Measurements from ENCODE around the gene HMX1. TPM values are rescaled to one million over a fixed set of nuclear protein-coding genes. Genes with fewer than 3 reads are reported as not detected.

Gene HMX1
- total and polyA plus RNA-seq, 2 experiments from 2014 or later: 0.69 TPM; not detected in 1

DNA sequence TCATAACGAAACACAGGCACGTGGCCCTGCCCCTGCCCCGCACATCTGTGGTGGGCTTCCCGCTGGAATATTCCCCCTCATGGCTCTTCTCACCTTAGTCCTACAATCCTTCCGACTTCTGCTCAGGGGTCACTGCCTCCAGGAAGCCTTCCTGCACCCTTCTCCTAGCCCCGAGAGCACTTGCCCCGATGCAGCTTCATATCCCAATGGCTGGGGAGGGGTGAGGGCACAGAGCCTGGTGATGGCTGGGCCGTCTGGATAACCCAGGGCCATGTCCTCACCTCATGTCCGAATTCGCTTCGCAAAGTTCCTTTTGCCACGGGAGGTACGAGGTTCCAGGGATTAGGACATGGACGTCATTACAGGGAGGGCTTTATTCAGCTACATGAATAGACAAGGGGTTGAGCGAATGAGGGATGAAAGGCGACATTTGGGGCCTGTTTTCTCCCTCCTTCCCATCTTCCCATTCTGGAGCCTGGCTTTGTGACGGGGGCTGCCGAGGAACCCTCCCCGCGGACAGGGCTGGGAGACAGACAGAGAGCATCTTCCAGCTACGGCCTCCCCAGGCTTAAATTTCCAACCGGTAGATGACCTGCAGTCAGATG is 35.5 kb upstream of the HMX1 start:
- Mint-ChIP-seq H3K4me1 (no peaks in the 10 kb centered on the region; the same call in 2 of the 3 replicates), H3K27ac (no peak overlapping the region), H3K36me3 (ENCODE audit: low read depth) (peaks cover 4% of the 10 kb centered on the region; the same call in 1 of the 3 replicates), H3K27me3 (ENCODE audit: insufficient read depth, low read depth, poor library complexity) (peaks cover 11% of the 10 kb centered on the region), H3K9me3 (peaks cover 18% of the 10 kb centered on the region), H3K4me3 (no peak overlapping the region)
- ATAC-seq (no peak), DNase-seq (ENCODE audit: low spot score) (no peak)
- no peak overlapping the region for H3K4me2 ChIP-seq
- no peaks in the 10 kb centered on the region for H3K9me2 ChIP-seq (ENCODE audit: insufficient read depth)
- H2AFZ ChIP-seq: no peak overlapping the region
- H3K4me1 ChIP-seq (ENCODE audit: insufficient read depth): no peaks in the 10 kb centered on the region
- H3K27ac ChIP-seq (ENCODE audit: low read depth): no peak overlapping the region
- TF ChIP-seq STAT1 (IDR thresholded peaks at IDR 0.05; ENCODE audit: unreplicated experiment): no peak
- no peaks in the 10 kb centered on the region for H4K20me1 ChIP-seq (replicated peaks; ENCODE audit: insufficient read depth)
- no peaks in the 10 kb centered on the region for H3F3A ChIP-seq (replicated peaks; ENCODE audit: low read depth)
- H3K27me3 ChIP-seq (ENCODE audit: insufficient read depth): no peaks in the 10 kb centered on the region
- no peak overlapping the region for H3K4me3 ChIP-seq
- no peaks in the 10 kb centered on the region for H3K36me3 ChIP-seq (ENCODE audit: insufficient read depth)
- no peaks in the 10 kb centered on the region for H3K79me2 ChIP-seq (replicated peaks; ENCODE audit: insufficient read depth)

DNA sequence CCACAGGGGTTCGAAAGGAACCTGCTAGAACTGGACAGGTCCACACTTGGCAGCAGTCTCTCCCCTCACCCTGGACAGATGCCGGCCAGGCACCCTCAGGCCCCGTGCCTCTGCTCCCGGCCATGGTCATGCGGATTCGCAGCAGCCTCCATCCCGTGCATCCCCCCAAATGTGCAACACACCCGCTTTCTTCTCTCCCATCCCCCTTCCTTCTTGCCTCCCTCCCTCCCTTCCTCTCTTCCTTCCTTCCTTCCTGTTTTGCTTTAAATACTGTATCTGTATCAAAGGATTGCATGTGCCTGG is 35.0 kb upstream of the HMX1 start:
- H3K27me3 ChIP-seq (ENCODE audit: insufficient read depth): no peaks in the 10 kb centered on the region
- no peaks in the 10 kb centered on the region for H3K79me2 ChIP-seq (replicated peaks; ENCODE audit: insufficient read depth)
- no peak overlapping the region for H2AFZ ChIP-seq
- no peaks in the 10 kb centered on the region for H3K4me1 ChIP-seq (ENCODE audit: insufficient read depth)
- no peaks in the 10 kb centered on the region for H3K36me3 ChIP-seq (ENCODE audit: insufficient read depth)
- H3K4me2 ChIP-seq: no peak overlapping the region
- Mint-ChIP-seq H3K4me1 (no peaks in the 10 kb centered on the region; the same call in 2 of the 3 replicates), H3K27ac (no peak overlapping the region), H3K4me3 (no peak overlapping the region), H3K9me3 (peaks cover 23% of the 10 kb centered on the region), H3K27me3 (ENCODE audit: insufficient read depth, low read depth, poor library complexity) (peaks cover 11% of the 10 kb centered on the region), H3K36me3 (ENCODE audit: low read depth) (peaks cover 7% of the 10 kb centered on the region; the same call in 2 of the 3 replicates)
- ATAC-seq (no peak), DNase-seq (ENCODE audit: low spot score) (no peak)
- H3K4me3 ChIP-seq: no peak overlapping the region
- no peaks in the 10 kb centered on the region for H3F3A ChIP-seq (replicated peaks; ENCODE audit: low read depth)
- no peak overlapping the region for H3K27ac ChIP-seq (ENCODE audit: low read depth)
- no peaks in the 10 kb centered on the region for H4K20me1 ChIP-seq (replicated peaks; ENCODE audit: insufficient read depth)
- H3K9me2 ChIP-seq (ENCODE audit: insufficient read depth): no peaks in the 10 kb centered on the region
- TF ChIP-seq POLR2AphosphoS5 (IDR thresholded peaks at IDR 0.05; ENCODE audit: low read depth): no peak
- TF ChIP-seq, protein P1, sequence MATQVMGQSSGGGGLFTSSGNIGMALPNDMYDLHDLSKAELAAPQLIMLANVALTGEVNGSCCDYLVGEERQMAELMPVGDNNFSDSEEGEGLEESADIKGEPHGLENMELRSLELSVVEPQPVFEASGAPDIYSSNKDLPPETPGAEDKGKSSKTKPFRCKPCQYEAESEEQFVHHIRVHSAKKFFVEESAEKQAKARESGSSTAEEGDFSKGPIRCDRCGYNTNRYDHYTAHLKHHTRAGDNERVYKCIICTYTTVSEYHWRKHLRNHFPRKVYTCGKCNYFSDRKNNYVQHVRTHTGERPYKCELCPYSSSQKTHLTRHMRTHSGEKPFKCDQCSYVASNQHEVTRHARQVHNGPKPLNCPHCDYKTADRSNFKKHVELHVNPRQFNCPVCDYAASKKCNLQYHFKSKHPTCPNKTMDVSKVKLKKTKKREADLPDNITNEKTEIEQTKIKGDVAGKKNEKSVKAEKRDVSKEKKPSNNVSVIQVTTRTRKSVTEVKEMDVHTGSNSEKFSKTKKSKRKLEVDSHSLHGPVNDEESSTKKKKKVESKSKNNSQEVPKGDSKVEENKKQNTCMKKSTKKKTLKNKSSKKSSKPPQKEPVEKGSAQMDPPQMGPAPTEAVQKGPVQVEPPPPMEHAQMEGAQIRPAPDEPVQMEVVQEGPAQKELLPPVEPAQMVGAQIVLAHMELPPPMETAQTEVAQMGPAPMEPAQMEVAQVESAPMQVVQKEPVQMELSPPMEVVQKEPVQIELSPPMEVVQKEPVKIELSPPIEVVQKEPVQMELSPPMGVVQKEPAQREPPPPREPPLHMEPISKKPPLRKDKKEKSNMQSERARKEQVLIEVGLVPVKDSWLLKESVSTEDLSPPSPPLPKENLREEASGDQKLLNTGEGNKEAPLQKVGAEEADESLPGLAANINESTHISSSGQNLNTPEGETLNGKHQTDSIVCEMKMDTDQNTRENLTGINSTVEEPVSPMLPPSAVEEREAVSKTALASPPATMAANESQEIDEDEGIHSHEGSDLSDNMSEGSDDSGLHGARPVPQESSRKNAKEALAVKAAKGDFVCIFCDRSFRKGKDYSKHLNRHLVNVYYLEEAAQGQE (IDR thresholded peaks at IDR 0.05; ENCODE audit: unreplicated experiment): no peak
- no peak for TF ChIP-seq CREB1 (CRISPR knock-in tag; IDR thresholded peaks at IDR 0.05; ENCODE audit: low read depth)
- TF ChIP-seq ZNF331 (CRISPR knock-in tag; IDR thresholded peaks at IDR 0.05; ENCODE audit: low read depth): no peak
- no peak for TF ChIP-seq ZNF114 (CRISPR knock-in tag; IDR thresholded peaks at IDR 0.05)
- TF ChIP-seq EZH2 (IDR thresholded peaks at IDR 0.05; ENCODE audit: low read depth, unreplicated experiment): no peak
- TF ChIP-seq EZH2phosphoT487 (IDR thresholded peaks at IDR 0.05; ENCODE audit: unreplicated experiment): no peak
- TF ChIP-seq, protein P2, sequence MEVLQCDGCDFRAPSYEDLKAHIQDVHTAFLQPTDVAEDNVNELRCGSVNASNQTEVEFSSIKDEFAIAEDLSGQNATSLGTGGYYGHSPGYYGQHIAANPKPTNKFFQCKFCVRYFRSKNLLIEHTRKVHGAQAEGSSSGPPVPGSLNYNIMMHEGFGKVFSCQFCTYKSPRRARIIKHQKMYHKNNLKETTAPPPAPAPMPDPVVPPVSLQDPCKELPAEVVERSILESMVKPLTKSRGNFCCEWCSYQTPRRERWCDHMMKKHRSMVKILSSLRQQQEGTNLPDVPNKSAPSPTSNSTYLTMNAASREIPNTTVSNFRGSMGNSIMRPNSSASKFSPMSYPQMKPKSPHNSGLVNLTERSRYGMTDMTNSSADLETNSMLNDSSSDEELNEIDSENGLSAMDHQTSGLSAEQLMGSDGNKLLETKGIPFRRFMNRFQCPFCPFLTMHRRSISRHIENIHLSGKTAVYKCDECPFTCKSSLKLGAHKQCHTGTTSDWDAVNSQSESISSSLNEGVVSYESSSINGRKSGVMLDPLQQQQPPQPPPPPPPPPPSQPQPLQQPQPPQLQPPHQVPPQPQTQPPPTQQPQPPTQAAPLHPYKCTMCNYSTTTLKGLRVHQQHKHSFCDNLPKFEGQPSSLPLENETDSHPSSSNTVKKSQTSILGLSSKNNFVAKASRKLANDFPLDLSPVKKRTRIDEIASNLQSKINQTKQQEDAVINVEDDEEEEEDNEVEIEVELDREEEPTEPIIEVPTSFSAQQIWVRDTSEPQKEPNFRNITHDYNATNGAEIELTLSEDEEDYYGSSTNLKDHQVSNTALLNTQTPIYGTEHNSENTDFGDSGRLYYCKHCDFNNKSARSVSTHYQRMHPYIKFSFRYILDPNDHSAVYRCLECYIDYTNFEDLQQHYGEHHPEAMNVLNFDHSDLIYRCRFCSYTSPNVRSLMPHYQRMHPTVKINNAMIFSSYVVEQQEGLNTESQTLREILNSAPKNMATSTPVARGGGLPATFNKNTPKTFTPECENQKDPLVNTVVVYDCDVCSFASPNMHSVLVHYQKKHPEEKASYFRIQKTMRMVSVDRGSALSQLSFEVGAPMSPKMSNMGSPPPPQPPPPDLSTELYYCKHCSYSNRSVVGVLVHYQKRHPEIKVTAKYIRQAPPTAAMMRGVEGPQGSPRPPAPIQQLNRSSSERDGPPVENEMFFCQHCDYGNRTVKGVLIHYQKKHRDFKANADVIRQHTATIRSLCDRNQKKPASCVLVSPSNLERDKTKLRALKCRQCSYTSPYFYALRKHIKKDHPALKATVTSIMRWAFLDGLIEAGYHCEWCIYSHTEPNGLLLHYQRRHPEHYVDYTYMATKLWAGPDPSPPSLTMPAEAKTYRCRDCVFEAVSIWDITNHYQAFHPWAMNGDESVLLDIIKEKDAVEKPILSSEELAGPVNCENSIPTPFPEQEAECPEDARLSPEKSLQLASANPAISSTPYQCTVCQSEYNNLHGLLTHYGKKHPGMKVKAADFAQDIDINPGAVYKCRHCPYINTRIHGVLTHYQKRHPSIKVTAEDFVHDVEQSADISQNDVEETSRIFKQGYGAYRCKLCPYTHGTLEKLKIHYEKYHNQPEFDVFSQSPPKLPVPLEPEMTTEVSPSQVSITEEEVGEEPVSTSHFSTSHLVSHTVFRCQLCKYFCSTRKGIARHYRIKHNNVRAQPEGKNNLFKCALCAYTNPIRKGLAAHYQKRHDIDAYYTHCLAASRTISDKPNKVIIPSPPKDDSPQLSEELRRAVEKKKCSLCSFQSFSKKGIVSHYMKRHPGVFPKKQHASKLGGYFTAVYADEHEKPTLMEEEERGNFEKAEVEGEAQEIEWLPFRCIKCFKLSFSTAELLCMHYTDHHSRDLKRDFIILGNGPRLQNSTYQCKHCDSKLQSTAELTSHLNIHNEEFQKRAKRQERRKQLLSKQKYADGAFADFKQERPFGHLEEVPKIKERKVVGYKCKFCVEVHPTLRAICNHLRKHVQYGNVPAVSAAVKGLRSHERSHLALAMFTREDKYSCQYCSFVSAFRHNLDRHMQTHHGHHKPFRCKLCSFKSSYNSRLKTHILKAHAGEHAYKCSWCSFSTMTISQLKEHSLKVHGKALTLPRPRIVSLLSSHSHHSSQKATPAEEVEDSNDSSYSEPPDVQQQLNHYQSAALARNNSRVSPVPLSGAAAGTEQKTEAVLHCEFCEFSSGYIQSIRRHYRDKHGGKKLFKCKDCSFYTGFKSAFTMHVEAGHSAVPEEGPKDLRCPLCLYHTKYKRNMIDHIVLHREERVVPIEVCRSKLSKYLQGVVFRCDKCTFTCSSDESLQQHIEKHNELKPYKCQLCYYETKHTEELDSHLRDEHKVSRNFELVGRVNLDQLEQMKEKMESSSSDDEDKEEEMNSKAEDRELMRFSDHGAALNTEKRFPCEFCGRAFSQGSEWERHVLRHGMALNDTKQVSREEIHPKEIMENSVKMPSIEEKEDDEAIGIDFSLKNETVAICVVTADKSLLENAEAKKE (CRISPR knock-in tag; IDR thresholded peaks at IDR 0.05): no peak
- no peak for TF ChIP-seq JUNB (IDR thresholded peaks at IDR 0.05; ENCODE audit: unreplicated experiment)
- TF ChIP-seq NANOG (IDR thresholded peaks at IDR 0.05; ENCODE audit: borderline replicate concordance): no peak
- no peak for TF ChIP-seq STAT1 (IDR thresholded peaks at IDR 0.05; ENCODE audit: unreplicated experiment)
